ENCODE data around the gene GSE1.

GRCh38 chr16:85635545-85636140, 22.5 kb downstream of the GSE1 start:
- TF ChIP-seq, protein P1, sequence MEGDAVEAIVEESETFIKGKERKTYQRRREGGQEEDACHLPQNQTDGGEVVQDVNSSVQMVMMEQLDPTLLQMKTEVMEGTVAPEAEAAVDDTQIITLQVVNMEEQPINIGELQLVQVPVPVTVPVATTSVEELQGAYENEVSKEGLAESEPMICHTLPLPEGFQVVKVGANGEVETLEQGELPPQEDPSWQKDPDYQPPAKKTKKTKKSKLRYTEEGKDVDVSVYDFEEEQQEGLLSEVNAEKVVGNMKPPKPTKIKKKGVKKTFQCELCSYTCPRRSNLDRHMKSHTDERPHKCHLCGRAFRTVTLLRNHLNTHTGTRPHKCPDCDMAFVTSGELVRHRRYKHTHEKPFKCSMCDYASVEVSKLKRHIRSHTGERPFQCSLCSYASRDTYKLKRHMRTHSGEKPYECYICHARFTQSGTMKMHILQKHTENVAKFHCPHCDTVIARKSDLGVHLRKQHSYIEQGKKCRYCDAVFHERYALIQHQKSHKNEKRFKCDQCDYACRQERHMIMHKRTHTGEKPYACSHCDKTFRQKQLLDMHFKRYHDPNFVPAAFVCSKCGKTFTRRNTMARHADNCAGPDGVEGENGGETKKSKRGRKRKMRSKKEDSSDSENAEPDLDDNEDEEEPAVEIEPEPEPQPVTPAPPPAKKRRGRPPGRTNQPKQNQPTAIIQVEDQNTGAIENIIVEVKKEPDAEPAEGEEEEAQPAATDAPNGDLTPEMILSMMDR (IDR thresholded peaks at IDR 0.05) = no peak
- TF ChIP-seq POLR2A (IDR thresholded peaks at IDR 0.05) = no peak
